Keratinocyte (primary cell): ENCODE results near the gene SLC35B4. TPM values are rescaled to one million over a fixed set of nuclear protein-coding genes. Genes with fewer than 3 reads are reported as not detected.

ENCODE experiments used
- DNase-seq: peaks from one replicate; pipeline ENCODE4 v3.0.0-alpha.2; 2011; ENCODE audit warnings: low read depth, missing footprints, low spot score
- FAIRE-seq: peaks from 2 replicates; lab custom pipeline; 2011; peaks lifted over from hg19 to GRCh38; lab: Jason Lieb, UNC
- H2AFZ ChIP-seq: 2 replicates; pipeline ENCODE4 v1.6.0; 2012; ENCODE audit warnings: low read length, control low read depth, inconsistent platforms; ENCODE audit not compliant: control insufficient read depth
- H3K27ac ChIP-seq: 2 replicates; pipeline ENCODE4 v1.5.1; 2011; ENCODE audit warnings: low read length; ENCODE audit not compliant: control insufficient read depth, insufficient read depth
- H3K27me3 ChIP-seq: 3 replicates; pipeline ENCODE4 v1.6.0; 2011; ENCODE audit warnings: low read length; ENCODE audit not compliant: control insufficient read depth, insufficient read depth; ENCODE audit errors: extremely low read depth
- H3K36me3 ChIP-seq, 2 experiments: 2 replicates in 1 of 2; 3 replicates in 1 of 2; pipeline ENCODE4 v1.5.1; 2011; ENCODE audit warnings: low read length in 2 of 2, mild to moderate bottlenecking in 1 of 2; ENCODE audit not compliant: control insufficient read depth in 2 of 2, insufficient read depth in 2 of 2; ENCODE audit errors: extremely low read depth in 1 of 2
- H3K4me1 ChIP-seq: 3 replicates; pipeline ENCODE4 v1.5.1; 2011; ENCODE audit warnings: low read length; ENCODE audit not compliant: control insufficient read depth, insufficient read depth; ENCODE audit errors: extremely low read depth
- H3K4me2 ChIP-seq: 3 replicates; pipeline ENCODE4 v1.6.0; 2011; ENCODE audit warnings: low read depth, low read length; ENCODE audit not compliant: control insufficient read depth, insufficient read depth; ENCODE audit errors: extremely low read depth
- H3K4me3 ChIP-seq, 3 experiments: fragments of 200-600 bp in 1 of 3; sonication (generic) in 1 of 3; 2 replicates in 2 of 3; 3 replicates in 1 of 3; pipeline ENCODE4 v1.5.1; 2011 to 2016; ENCODE audit warnings: low read length in 3 of 3, mild to moderate bottlenecking in 3 of 3, control low read depth in 2 of 3, inconsistent platforms in 1 of 3, low read depth in 1 of 3, mixed read lengths in 1 of 3, mixed run types in 1 of 3, moderate library complexity in 1 of 3; ENCODE audit not compliant: control insufficient read depth in 2 of 3, insufficient read depth in 2 of 3; ENCODE audit errors: extremely low read depth in 1 of 3
- H3K79me2 ChIP-seq: 2 replicates; pipeline ENCODE4 v1.6.0; 2012; ENCODE audit warnings: low read length; ENCODE audit not compliant: control insufficient read depth, insufficient read depth
- H3K9ac ChIP-seq: 3 replicates; pipeline ENCODE4 v1.6.0; 2011; ENCODE audit warnings: low read length; ENCODE audit not compliant: control insufficient read depth, insufficient read depth; ENCODE audit errors: extremely low read depth
- H3K9me1 ChIP-seq: 3 replicates; pipeline ENCODE4 v1.6.0; 2011; ENCODE audit warnings: low read length; ENCODE audit not compliant: control insufficient read depth, insufficient read depth; ENCODE audit errors: extremely low read depth
- H3K9me3 ChIP-seq: 2 replicates; pipeline ENCODE4 v1.5.1; 2012; ENCODE audit warnings: low read depth, low read length; ENCODE audit not compliant: control insufficient read depth
- H4K20me1 ChIP-seq: 3 replicates; pipeline ENCODE4 v1.6.0; 2011; ENCODE audit warnings: low read length; ENCODE audit not compliant: control insufficient read depth, insufficient read depth; ENCODE audit errors: extremely low read depth
- CTCF ChIP-seq, 3 experiments: IDR thresholded peaks in 1 of 3; conservative IDR thresholded peaks in 1 of 3; optimal IDR thresholded peaks in 1 of 3; 2 replicates in 2 of 3; 3 replicates in 1 of 3; pipeline versions ENCODE3 to v1.5.1; 2011; ENCODE audit warnings: low read length in 3 of 3, mild to moderate bottlenecking in 3 of 3, moderate library complexity in 2 of 3, control low read depth in 1 of 3, inconsistent platforms in 1 of 3; ENCODE audit not compliant: insufficient read depth in 2 of 3; ENCODE audit errors: extremely low read depth in 1 of 3
- EZH2 ChIP-seq: IDR thresholded peaks from one replicate; pipeline ENCODE4 v1.6.1; 2012; ENCODE audit warnings: inconsistent platforms, mild to moderate bottlenecking, low read length, moderate library complexity
- dilution Hi-C: fragments of 300-500 bp; cut with MboI; formaldehyde crosslinking; loops from one replicate; pipeline ENCODE4 v1.7.0; 2020; ENCODE audit warnings: low sequenced_read_pairs; ENCODE audit not compliant: extremely low pct_ligation_motif_present
- polyA plus RNA-seq, 5 experiments: library from polyadenylated mRNA; depleted of rRNA in 3 of 5; stranded (reverse) in 3 of 5; stranded (forward) in 1 of 5; unstranded in 1 of 5; fragments of >200 nt; gene quantifications; 1 replicate in 1 of 5; 2 replicates in 3 of 5; 3 replicates in 1 of 5; pipeline versions ENCODE4 v1.2.1 to v1.2.3, GENCODE V29; 2011 to 2012; ENCODE audit warnings: missing spikeins in 2 of 5, low read depth in 1 of 5, low replicate concordance in 1 of 5

Gene SLC35B4
- polyA plus RNA-seq, 1 donor (not counting 4 experiments of a cell fraction or from before 2014, with no cell fraction given), result 18.6 TPM

DNA sequence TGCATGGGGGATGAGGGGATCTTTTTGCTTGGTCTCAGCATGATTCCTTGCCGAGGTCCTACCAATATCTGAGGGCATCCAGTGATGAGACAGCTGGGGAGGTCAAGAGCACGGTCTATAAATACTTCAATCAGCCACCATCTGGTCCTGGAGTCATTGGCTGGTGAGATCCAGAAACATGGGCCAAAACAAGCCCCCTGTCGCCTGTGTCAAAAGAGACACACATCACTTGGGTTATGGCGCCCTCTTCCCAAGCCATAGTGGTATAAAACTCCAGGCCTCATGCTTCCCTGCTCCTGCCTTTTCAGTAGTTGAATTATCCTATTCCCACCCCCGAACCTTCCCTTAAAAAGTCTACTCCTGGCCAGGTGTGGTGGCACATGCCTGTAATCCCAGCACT is 60.9 kb downstream of the SLC35B4 start:
- Histone ChIP-seq H3K27me3 (no peaks in the 10 kb centered on the region), H3K9me3 (no peaks in the 10 kb centered on the region), H3K9ac (no peak overlapping the region), H3K4me3 (no peak overlapping the region), H3K9me1 (no peaks in the 10 kb centered on the region), H3K4me1 (no peaks in the 10 kb centered on the region), H4K20me1 (no peaks in the 10 kb centered on the region), H3K36me3 (no peaks in the 10 kb centered on the region), H2AFZ (no peak overlapping the region), H3K79me2 (no peaks in the 10 kb centered on the region), H3K4me2 (no peak overlapping the region), H3K27ac (no peak overlapping the region)
- dilution Hi-C loops, result no loop called here
- DNase-seq, result no peak
- no peak for TF ChIP-seq EZH2
- TF ChIP-seq CTCF (optimal IDR thresholded peaks at IDR 0.05 in 1 of 3, IDR thresholded peaks at IDR 0.05 in 1 of 3, conservative IDR thresholded peaks at IDR 0.05 in 1 of 3; ENCODE audit: extremely low read depth in 1 of 3, insufficient read depth in 2 of 3, low read length in 3 of 3), result peak in 1 of 3 experiments; percentile 41
- FAIRE-seq, result no peak

DNA sequence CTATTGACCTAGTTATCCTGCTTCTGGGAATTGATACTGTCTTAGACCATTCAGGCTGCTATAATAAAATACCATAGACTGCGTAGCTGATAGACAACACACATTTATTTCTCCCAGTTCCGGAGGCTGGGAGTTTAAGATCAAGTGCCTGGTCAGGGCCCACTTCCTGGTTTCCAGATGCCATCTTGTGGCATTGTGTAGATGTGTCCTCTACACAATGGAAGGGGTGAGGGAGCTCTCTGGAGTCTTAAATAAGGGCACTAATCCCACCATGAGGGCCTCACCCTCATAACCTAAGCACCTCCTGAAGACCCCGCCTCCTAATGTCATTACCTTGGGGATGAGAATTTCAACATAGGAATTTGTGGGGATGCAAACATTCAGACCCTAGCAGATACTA is 62.4 kb downstream of the SLC35B4 start:
- H3K9me3 ChIP-seq, result no peaks in the 10 kb centered on the region
- H3K27me3 ChIP-seq, result no peaks in the 10 kb centered on the region
- no peak overlapping the region for H2AFZ ChIP-seq
- no peak overlapping the region for H3K4me3 ChIP-seq
- no peaks in the 10 kb centered on the region for H3K79me2 ChIP-seq
- no peaks in the 10 kb centered on the region for H3K36me3 ChIP-seq
- no peak for FAIRE-seq
- DNase-seq, result no peak
- H3K9ac ChIP-seq, result no peak overlapping the region
- dilution Hi-C loops, result no loop called here
- no peaks in the 10 kb centered on the region for H4K20me1 ChIP-seq
- no peak overlapping the region for H3K27ac ChIP-seq
- TF ChIP-seq CTCF (optimal IDR thresholded peaks at IDR 0.05 in 1 of 3, IDR thresholded peaks at IDR 0.05 in 1 of 3, conservative IDR thresholded peaks at IDR 0.05 in 1 of 3; ENCODE audit: extremely low read depth in 1 of 3, insufficient read depth in 2 of 3, low read length in 3 of 3) (peak; percentile 38 to 65 (median 52)), EZH2 (no peak)
- no peak overlapping the region for H3K4me2 ChIP-seq
- H3K4me1 ChIP-seq, result no peaks in the 10 kb centered on the region
- no peaks in the 10 kb centered on the region for H3K9me1 ChIP-seq
